IMR-90 (cell line): ENCODE data around the gene AOPEP. TPM values are rescaled to one million over a fixed set of nuclear protein-coding genes. Genes with fewer than 3 reads are reported as not detected.

Experiments
- ATAC-seq: fragments of 200-7000 bp; cut with Tn5 transposase; 2 replicates; pipeline ENCODE4 v1.9.1; 2020; ENCODE audit warnings: low read depth, mild to moderate bottlenecking, moderate library complexity
- BruUV-seq: library from RNA; stranded (reverse); fragments of 400-500 nt; replicated peaks from 2 replicates; lab custom pipeline; 2021; lab: Mats Ljungman, UMichigan
- CTCF ChIA-PET: fragments of 300-600 bp; formaldehyde crosslinking; extraction: SDS; loops from one replicate; lab custom pipeline; 2021; ENCODE audit warnings: antibody characterized with exemption; lab: Yijun Ruan, JAX
- POLR2A ChIA-PET: fragments of 300-600 bp; sonication (Branson Sonifier 250); formaldehyde crosslinking; loops from one replicate; lab custom pipeline; 2022; ENCODE audit warnings: antibody characterized with exemption; ENCODE audit not compliant: unreplicated experiment; lab: Charles Lee
- DNase-seq: peaks from one replicate; pipeline ENCODE4 v3.0.0; 2013
- H2AFZ ChIP-seq: replicated peaks from 2 replicates; pipeline ENCODE3; 2013; ENCODE audit warnings: low read length, mild to moderate bottlenecking; ENCODE audit not compliant: poor library complexity
- H2AK5ac ChIP-seq: 2 replicates; pipeline ENCODE4 v1.6.1; 2013; ENCODE audit warnings: low read depth, low read length, inconsistent platforms
- H2AK9ac ChIP-seq: replicated peaks from 2 replicates; pipeline ENCODE3; 2013; ENCODE audit warnings: mild to moderate bottlenecking, low read depth, low read length, moderate library complexity; ENCODE audit not compliant: poor library complexity
- H2BK120ac ChIP-seq: 2 replicates; pipeline ENCODE4 v1.6.1; 2013; ENCODE audit warnings: low read depth, low read length, inconsistent platforms
- H2BK15ac ChIP-seq: 3 replicates; pipeline ENCODE4 v1.6.1; 2013; ENCODE audit warnings: low read depth, low read length, inconsistent platforms
- H2BK20ac ChIP-seq: 2 replicates; pipeline ENCODE4 v1.6.1; 2013; ENCODE audit warnings: low read depth, mild to moderate bottlenecking, inconsistent platforms, low read length, moderate library complexity
- H2BK5ac ChIP-seq: 2 replicates; pipeline ENCODE4 v1.6.1; 2013; ENCODE audit warnings: mild to moderate bottlenecking, low read depth, low read length, inconsistent platforms; ENCODE audit not compliant: poor library complexity, severe bottlenecking
- H3K14ac ChIP-seq: replicated peaks from 2 replicates; pipeline ENCODE4 v1.6.1; 2013; ENCODE audit warnings: low read depth, low read length, inconsistent platforms
- H3K18ac ChIP-seq: 2 replicates; pipeline ENCODE4 v1.6.1; 2013; ENCODE audit warnings: low read depth, low read length, control low read depth
- H3K23ac ChIP-seq: 2 replicates; pipeline ENCODE4 v1.6.1; 2013; ENCODE audit warnings: low read depth, low read length, inconsistent platforms
- H3K27ac ChIP-seq: 2 replicates; pipeline ENCODE4 v1.5.1; 2013; ENCODE audit warnings: mild to moderate bottlenecking, control low read depth, low read length; ENCODE audit not compliant: insufficient read depth
- H3K27me3 ChIP-seq: 2 replicates; pipeline ENCODE4 v1.6.1; 2013; ENCODE audit warnings: low read length; ENCODE audit not compliant: control insufficient read depth, insufficient read depth
- H3K36me3 ChIP-seq: 2 replicates; pipeline ENCODE4 v1.6.1; 2013; ENCODE audit warnings: low read length, mixed read lengths; ENCODE audit not compliant: control insufficient read depth, insufficient read depth
- H3K4ac ChIP-seq: 2 replicates; pipeline ENCODE4 v1.6.1; 2013; ENCODE audit warnings: low read depth, low read length, inconsistent platforms
- H3K4me1 ChIP-seq: 2 replicates; pipeline ENCODE4 v1.6.1; 2013; ENCODE audit warnings: low read length, mixed read lengths; ENCODE audit not compliant: control insufficient read depth, insufficient read depth
- H3K4me2 ChIP-seq: 2 replicates; pipeline ENCODE4 v1.6.1; 2013; ENCODE audit warnings: low read depth, mild to moderate bottlenecking, control low read depth, low read length, moderate library complexity
- H3K4me3 ChIP-seq: 2 replicates; pipeline ENCODE4 v1.5.1; 2013; ENCODE audit warnings: low read depth, mild to moderate bottlenecking, control low read depth, low read length, moderate library complexity; ENCODE audit not compliant: insufficient read depth
- H3K56ac ChIP-seq: 2 replicates; pipeline ENCODE4 v1.6.1; 2013; ENCODE audit warnings: low read length, inconsistent platforms; ENCODE audit not compliant: insufficient read depth; ENCODE audit errors: extremely low read depth
- H3K79me1 ChIP-seq, 2 experiments: 2 replicates each; pipeline ENCODE4 v1.6.1; 2013; ENCODE audit warnings: low read length in 2 of 2, inconsistent platforms in 1 of 2, low read depth in 1 of 2
- H3K9ac ChIP-seq: 2 replicates; pipeline ENCODE4 v1.6.1; 2013; ENCODE audit warnings: low read depth, low read length, control low read depth
- H3K9me1 ChIP-seq: 2 replicates; pipeline ENCODE4 v1.6.1; 2013; ENCODE audit warnings: low read length, inconsistent platforms; ENCODE audit not compliant: insufficient read depth
- H3K9me3 ChIP-seq: 2 replicates; pipeline ENCODE4 v1.6.1; 2013; ENCODE audit warnings: low read length; ENCODE audit not compliant: control insufficient read depth, insufficient read depth
- H4K20me1 ChIP-seq: 2 replicates; pipeline ENCODE4 v1.6.1; 2013; ENCODE audit warnings: low read length, inconsistent platforms; ENCODE audit not compliant: insufficient read depth
- H4K5ac ChIP-seq: 2 replicates; pipeline ENCODE4 v1.6.1; 2013; ENCODE audit warnings: mild to moderate bottlenecking, low read depth, low read length, control low read depth
- H4K8ac ChIP-seq, 2 experiments: 2 replicates each; pipeline ENCODE4 v1.6.1; 2013; ENCODE audit warnings: low read depth in 2 of 2, low read length in 2 of 2, control low read depth in 1 of 2, inconsistent platforms in 1 of 2
- H4K91ac ChIP-seq: 2 replicates; pipeline ENCODE4 v1.6.1; 2013; ENCODE audit warnings: low read depth, low read length, inconsistent platforms; ENCODE audit not compliant: insufficient read depth
- BHLHE40 ChIP-seq: fragments of 150-350 bp; IDR thresholded peaks from 2 replicates; pipeline ENCODE4 v1.6.1; 2016; ENCODE audit warnings: mild to moderate bottlenecking, low read depth, low read length
- CEBPB ChIP-seq: IDR thresholded peaks from 2 replicates; pipeline ENCODE4 v1.6.1; 2012; ENCODE audit warnings: low read depth, low read length, improper control_type of control experiment
- CHD1 ChIP-seq: IDR thresholded peaks from 2 replicates; pipeline ENCODE4 v1.6.1; 2012; ENCODE audit warnings: low read depth, low read length, improper control_type of control experiment
- ELK1 ChIP-seq: fragments of 150-350 bp; IDR thresholded peaks from 2 replicates; pipeline ENCODE4 v1.6.1; 2016; ENCODE audit warnings: low read depth, mild to moderate bottlenecking, low read length, moderate library complexity, borderline replicate concordance
- FOS ChIP-seq: fragments of 150-350 bp; IDR thresholded peaks from 2 replicates; pipeline ENCODE4 v1.6.1; 2016; ENCODE audit warnings: low read depth, low read length
- MAFK ChIP-seq: IDR thresholded peaks from 2 replicates; pipeline ENCODE4 v1.6.1; 2012; ENCODE audit warnings: low read depth, low read length, improper control_type of control experiment
- MAZ ChIP-seq: IDR thresholded peaks from 2 replicates; pipeline ENCODE4 v1.6.1; 2012; ENCODE audit warnings: low read depth, mild to moderate bottlenecking, low read length, improper control_type of control experiment, moderate library complexity, borderline replicate concordance
- MXI1 ChIP-seq: IDR thresholded peaks from 2 replicates; pipeline ENCODE4 v1.6.1; 2012; ENCODE audit warnings: low read depth, mild to moderate bottlenecking, low read length, moderate library complexity, borderline replicate concordance
- NFE2L2 ChIP-seq: fragments of 150-350 bp; IDR thresholded peaks from 2 replicates; pipeline ENCODE4 v1.6.1; 2016; ENCODE audit warnings: low read depth, mild to moderate bottlenecking, low read length
- POLR2A ChIP-seq: IDR thresholded peaks from 2 replicates; pipeline ENCODE4 v1.6.1; 2012; ENCODE audit warnings: mild to moderate bottlenecking, low read depth, low read length
- RAD21 ChIP-seq: IDR thresholded peaks from 2 replicates; pipeline ENCODE4 v1.6.1; 2012; ENCODE audit warnings: low read length, improper control_type of control experiment
- RCOR1 ChIP-seq: IDR thresholded peaks from 2 replicates; pipeline ENCODE4 v1.6.1; 2012; ENCODE audit warnings: mild to moderate bottlenecking, low read length, improper control_type of control experiment; ENCODE audit not compliant: insufficient replicate concordance
- RFX5 ChIP-seq: IDR thresholded peaks from 2 replicates; pipeline ENCODE4 v1.8.0; 2012; ENCODE audit warnings: low read depth, mild to moderate bottlenecking, low read length, moderate library complexity
- SMC3 ChIP-seq: fragments of 150-350 bp; IDR thresholded peaks from 2 replicates; pipeline ENCODE4 v1.6.1; 2016; ENCODE audit warnings: low read depth, mild to moderate bottlenecking, antibody characterized with exemption, low read length, moderate library complexity
- USF2 ChIP-seq: fragments of 150-350 bp; IDR thresholded peaks from 2 replicates; pipeline ENCODE4 v1.6.1; 2017; ENCODE audit warnings: mild to moderate bottlenecking, antibody characterized with exemption, low read length, low read depth
- WGBS, 2 experiments: methylation state at CpG; one replicate each; pipeline versions ENCODE4 v1.1.5 to v1.1.7; 2013; ENCODE audit warnings: missing lambda C conversion rate in 2 of 2; ENCODE audit not compliant: insufficient read length in 1 of 2; ENCODE audit errors: extremely low coverage in 2 of 2; 5-methylcytosine and 5-hydroxymethylcytosine counted together
- dilution Hi-C: fragments of 300-500 bp; cut with HindIII; formaldehyde crosslinking; loops from one replicate; pipeline ENCODE4 v1.14.3; 2018; ENCODE audit warnings: low sequenced_read_pairs; ENCODE audit not compliant: unreplicated experiment
- in situ Hi-C: fragments of 300-500 bp; cut with MboI; formaldehyde crosslinking; loops from 3 replicates; pipeline ENCODE4 v1.14.3; 2019; ENCODE audit warnings: low sequenced_read_pairs, inconsistent platforms, mixed read lengths
- intact Hi-C: fragments of 100-400 bp; cut with micrococcal nuclease; formaldehyde crosslinking; loops from 2 replicates; pipeline ENCODE4 v1.10.0; 2022
- polyA plus RNA-seq, 3 experiments: library from polyadenylated mRNA; depleted of rRNA; stranded (reverse); fragments of >200 nt; gene quantifications; 2 replicates each; pipeline ENCODE4 v1.2.3, GENCODE V29; 2012; ENCODE audit warnings: low replicate concordance in 1 of 3
- total RNA-seq: library from RNA; depleted of rRNA; stranded (reverse); fragments of >200 nt; gene quantifications from 2 replicates; pipeline ENCODE4 v1.2.3, GENCODE V29; 2012
- TF ChIP-seq, protein P1 (sequence below): conservative IDR thresholded peaks from 2 replicates; pipeline ENCODE4 v1.5.1; 2012; ENCODE audit warnings: mild to moderate bottlenecking, low read depth, low read length, improper control_type of control experiment

Gene AOPEP
- total and polyA plus RNA-seq, 2 of the 4 experiments (the other 2 are of a cell fraction): 34.9 to 38.7 TPM

- ChIA-PET CTCF (no interaction called here), POLR2A (no interaction called here)
- no peak for DNase-seq
- Histone ChIP-seq H2BK15ac (no peak overlapping the region), H2BK20ac (no peak overlapping the region), H3K9ac (no peak overlapping the region), H3K9me1 (peaks cover 5% of the 10 kb centered on the region), H2AK9ac (no peak overlapping the region), H3K27me3 (no peaks in the 10 kb centered on the region), H3K36me3 (no peaks in the 10 kb centered on the region), H3K27ac (no peak overlapping the region), H3K14ac (no peak overlapping the region), H2BK120ac (no peak overlapping the region), H2AK5ac (no peak overlapping the region), H4K5ac (no peak overlapping the region), H3K4ac (no peak overlapping the region), H2BK5ac (no peak overlapping the region), H3K79me1 (0 out of 4 replicates have a peak, but pooled peaks cover 0 to 1% of the 10 kb centered on the region in 2 experiments), H4K91ac (no peak overlapping the region), H3K4me3 (no peak overlapping the region), H3K56ac (no peak overlapping the region), H3K4me2 (no peak overlapping the region), H2AFZ (no peak overlapping the region), H4K20me1 (no peaks in the 10 kb centered on the region), H3K4me1 (no peaks in the 10 kb centered on the region), H4K8ac (no peak overlapping the region), H3K9me3 (no peaks in the 10 kb centered on the region), H3K18ac (no peak overlapping the region), H3K23ac (no peak overlapping the region)
- dilution Hi-C loops: no loop called here
- intact Hi-C loops: no loop called here
- WGBS, 2 experiments: 84% methylated on average over 4 of the region's 5 CpGs; no CpG with 5 or more reads in 1 of the 2 experiments
- BruUV-seq: no TSS peak
- no peak for ATAC-seq
- in situ Hi-C loops: no loop called here
- TF ChIP-seq SMC3: no peak
- TF ChIP-seq NFE2L2: no peak
- TF ChIP-seq MAZ: no peak
- no peak for TF ChIP-seq ELK1
- no peak for TF ChIP-seq RCOR1
- no peak for TF ChIP-seq MXI1
- no peak for TF ChIP-seq CEBPB
- no peak for TF ChIP-seq USF2
- no peak for TF ChIP-seq POLR2A
- TF ChIP-seq, protein P1, sequence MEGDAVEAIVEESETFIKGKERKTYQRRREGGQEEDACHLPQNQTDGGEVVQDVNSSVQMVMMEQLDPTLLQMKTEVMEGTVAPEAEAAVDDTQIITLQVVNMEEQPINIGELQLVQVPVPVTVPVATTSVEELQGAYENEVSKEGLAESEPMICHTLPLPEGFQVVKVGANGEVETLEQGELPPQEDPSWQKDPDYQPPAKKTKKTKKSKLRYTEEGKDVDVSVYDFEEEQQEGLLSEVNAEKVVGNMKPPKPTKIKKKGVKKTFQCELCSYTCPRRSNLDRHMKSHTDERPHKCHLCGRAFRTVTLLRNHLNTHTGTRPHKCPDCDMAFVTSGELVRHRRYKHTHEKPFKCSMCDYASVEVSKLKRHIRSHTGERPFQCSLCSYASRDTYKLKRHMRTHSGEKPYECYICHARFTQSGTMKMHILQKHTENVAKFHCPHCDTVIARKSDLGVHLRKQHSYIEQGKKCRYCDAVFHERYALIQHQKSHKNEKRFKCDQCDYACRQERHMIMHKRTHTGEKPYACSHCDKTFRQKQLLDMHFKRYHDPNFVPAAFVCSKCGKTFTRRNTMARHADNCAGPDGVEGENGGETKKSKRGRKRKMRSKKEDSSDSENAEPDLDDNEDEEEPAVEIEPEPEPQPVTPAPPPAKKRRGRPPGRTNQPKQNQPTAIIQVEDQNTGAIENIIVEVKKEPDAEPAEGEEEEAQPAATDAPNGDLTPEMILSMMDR: no peak
- TF ChIP-seq CHD1: no peak
- no peak for TF ChIP-seq MAFK
- TF ChIP-seq BHLHE40: no peak
- TF ChIP-seq RAD21: no peak
- no peak for TF ChIP-seq RFX5
- no peak for TF ChIP-seq FOS
Measured at GRCh38 chr9:94720846-94721549, 5.5 kb upstream of the AOPEP start.
